ENCODE data around the gene YWHAG.
"Not testable (repeated sequence)": the region's sequence is repeated elsewhere in the genome, so short reads cannot be mapped to it uniquely, and the experiment has no call there.

YWHAG gene

GRCh38 chr7:76343294-76343930 lies 15.4 kb downstream of the YWHAG start:
- no peak for FAIRE-seq
- no peak; the same call in 1 of the 2 replicates for TF ChIP-seq POLR2AphosphoS5 (IDR thresholded peaks at IDR 0.05; ENCODE audit: low read depth, low read length)

GRCh38 chr7:76342222-76342621 lies 16.6 kb downstream of the YWHAG start:
- FAIRE-seq (no peak), DNase-seq (ENCODE audit: insufficient read length) (no peak)
- no peak for TF ChIP-seq TAF1 (IDR thresholded peaks at IDR 0.05; ENCODE audit: borderline replicate concordance, low read depth, low read length)
- peak; percentile 55; the same call in 1 of the 2 replicates for TF ChIP-seq POLR2AphosphoS5 (IDR thresholded peaks at IDR 0.05; ENCODE audit: low read depth, low read length)
- TF ChIP-seq POLR2A (IDR thresholded peaks at IDR 0.05; ENCODE audit: low read depth, low read length) = no peak

More at GRCh38 chr7:76343294-76343930, 15.4 kb downstream of the YWHAG start:
- DNase-seq (ENCODE audit: insufficient read length) = no peak

GRCh38 chr7:76340617-76341131 lies 18.1 kb downstream of the YWHAG start:
- DNase-seq (ENCODE audit: insufficient read length) = no peak
- TF ChIP-seq TAF1 (IDR thresholded peaks at IDR 0.05; ENCODE audit: borderline replicate concordance, low read depth, low read length) (no peak), POLR2A (IDR thresholded peaks at IDR 0.05; ENCODE audit: low read depth, low read length) (no peak), POLR2AphosphoS5 (IDR thresholded peaks at IDR 0.05; ENCODE audit: low read depth, low read length) (no peak)
- FAIRE-seq = no peak

- DNase-seq (ENCODE audit: insufficient read length) (no peak), FAIRE-seq (no peak)
- no peak for TF ChIP-seq POLR2AphosphoS5 (IDR thresholded peaks at IDR 0.05; ENCODE audit: low read depth, low read length)
- TF ChIP-seq TAF1 (IDR thresholded peaks at IDR 0.05; ENCODE audit: borderline replicate concordance, low read depth, low read length) = no peak
- TF ChIP-seq POLR2A (IDR thresholded peaks at IDR 0.05; ENCODE audit: low read depth, low read length) = no peak
These were observed 20.3 kb downstream of the YWHAG start for GRCh38 chr7:76338298-76339084.

- no peak for FAIRE-seq
- DNase-seq (ENCODE audit: insufficient read length) = no peak
- TF ChIP-seq POLR2A (IDR thresholded peaks at IDR 0.05; ENCODE audit: low read depth, low read length) = no peak; the same call in 1 of the 2 replicates
- TF ChIP-seq POLR2AphosphoS5 (IDR thresholded peaks at IDR 0.05; ENCODE audit: low read depth, low read length) = peak; percentile 39; the same call in 1 of the 2 replicates
- no peak for TF ChIP-seq TAF1 (IDR thresholded peaks at IDR 0.05; ENCODE audit: borderline replicate concordance, low read depth, low read length)
These were observed 21.6 kb downstream of the YWHAG start for GRCh38 chr7:76337147-76337546.

GRCh38 chr7:76336094-76336493 lies 22.7 kb downstream of the YWHAG start:
- TF ChIP-seq TAF1 (IDR thresholded peaks at IDR 0.05; ENCODE audit: borderline replicate concordance, low read depth, low read length) (no peak), POLR2AphosphoS5 (IDR thresholded peaks at IDR 0.05; ENCODE audit: low read depth, low read length) (no peak)
- FAIRE-seq (no peak), DNase-seq (ENCODE audit: insufficient read length) (no peak)

- not testable (repeated sequence) for DNase-seq (ENCODE audit: insufficient read length); FAIRE-seq
These were observed 23.4 kb downstream of the YWHAG start for GRCh38 chr7:76335417-76335816.

GRCh38 chr7:76334320-76334967 lies 24.3 kb downstream of the YWHAG start:
- no peak for DNase-seq (ENCODE audit: insufficient read length)
- TF ChIP-seq TAF1 (IDR thresholded peaks at IDR 0.05; ENCODE audit: borderline replicate concordance, low read depth, low read length) (no peak), POLR2AphosphoS5 (IDR thresholded peaks at IDR 0.05; ENCODE audit: low read depth, low read length) (no peak), POLR2A (IDR thresholded peaks at IDR 0.05; ENCODE audit: low read depth, low read length) (no peak)
- no peak for FAIRE-seq

GRCh38 chr7:76333511-76334101 lies 25.2 kb downstream of the YWHAG start:
- FAIRE-seq (no peak), DNase-seq (ENCODE audit: insufficient read length) (no peak)
- TF ChIP-seq POLR2AphosphoS5 (IDR thresholded peaks at IDR 0.05; ENCODE audit: low read depth, low read length) = no peak
- no peak for TF ChIP-seq TAF1 (IDR thresholded peaks at IDR 0.05; ENCODE audit: borderline replicate concordance, low read depth, low read length)
- no peak for TF ChIP-seq POLR2A (IDR thresholded peaks at IDR 0.05; ENCODE audit: low read depth, low read length)

GRCh38 chr7:76332078-76332477 lies 26.7 kb downstream of the YWHAG start:
- TF ChIP-seq TAF1 (IDR thresholded peaks at IDR 0.05; ENCODE audit: borderline replicate concordance, low read depth, low read length) (no peak), POLR2AphosphoS5 (IDR thresholded peaks at IDR 0.05; ENCODE audit: low read depth, low read length) (no peak), POLR2A (IDR thresholded peaks at IDR 0.05; ENCODE audit: low read depth, low read length) (no peak)
- FAIRE-seq = no peak

GRCh38 chr7:76330673-76331072 lies 28.1 kb downstream of the YWHAG start:
- TF ChIP-seq POLR2AphosphoS5 (IDR thresholded peaks at IDR 0.05; ENCODE audit: low read depth, low read length) (no peak), TAF1 (IDR thresholded peaks at IDR 0.05; ENCODE audit: borderline replicate concordance, low read depth, low read length) (no peak), POLR2A (IDR thresholded peaks at IDR 0.05; ENCODE audit: low read depth, low read length) (no peak)
- no peak for FAIRE-seq
- no peak for DNase-seq (ENCODE audit: insufficient read length)

More at GRCh38 chr7:76332078-76332477, 26.7 kb downstream of the YWHAG start:
- no peak for DNase-seq (ENCODE audit: insufficient read length)

All from GM12892 (cell line).